ENCODE data around the gene CSRNP3.

Gene CSRNP3

GRCh38 chr2:165571477-165571876, 102.0 kb downstream of the CSRNP3 start:
- Mint-ChIP-seq H3K27ac (no peak overlapping the region), H3K27me3 (ENCODE audit: low read depth, poor library complexity) (no peaks in the 10 kb centered on the region), H3K36me3 (ENCODE audit: low read depth) (no peaks in the 10 kb centered on the region), H3K4me3 (no peak overlapping the region), H3K4me1 (peaks cover 71% of the 10 kb centered on the region), H3K9me3 (no peaks in the 10 kb centered on the region)
- TF ChIP-seq CTCF (IDR thresholded peaks at IDR 0.05): no peak
- no peak for DNase-seq

GRCh38 chr2:165572151-165572550, 102.7 kb downstream of the CSRNP3 start:
- Mint-ChIP-seq H3K27me3 (ENCODE audit: low read depth, poor library complexity) (no peaks in the 10 kb centered on the region), H3K36me3 (ENCODE audit: low read depth) (no peaks in the 10 kb centered on the region), H3K27ac (peak overlapping the region; percentile 96), H3K4me3 (peak overlapping the region; percentile 88), H3K9me3 (no peaks in the 10 kb centered on the region), H3K4me1 (peaks cover 69% of the 10 kb centered on the region)
- no peak for TF ChIP-seq CTCF (IDR thresholded peaks at IDR 0.05)
- peak; percentile 24 for DNase-seq

- H3K9me3 Mint-ChIP-seq: no peaks in the 10 kb centered on the region
- DNase-seq: peak; percentile 80
- peaks cover 64% of the 10 kb centered on the region for H3K4me1 Mint-ChIP-seq
- peaks cover under 1% of the 10 kb centered on the region for H3K36me3 Mint-ChIP-seq (ENCODE audit: low read depth)
- H3K27ac Mint-ChIP-seq: peak overlapping the region; percentile 75
- TF ChIP-seq CTCF (IDR thresholded peaks at IDR 0.05): no peak
- H3K4me3 Mint-ChIP-seq: peak overlapping the region; percentile 88
- no peaks in the 10 kb centered on the region for H3K27me3 Mint-ChIP-seq (ENCODE audit: low read depth, poor library complexity)
Measured at GRCh38 chr2:165573534-165574461, 104.3 kb downstream of the CSRNP3 start.

GRCh38 chr2:165575044-165575615, 105.6 kb downstream of the CSRNP3 start:
- no peak for TF ChIP-seq CTCF (IDR thresholded peaks at IDR 0.05)
- peak overlapping the region; percentile 75 for H3K27ac Mint-ChIP-seq
- peaks cover 61% of the 10 kb centered on the region for H3K4me1 Mint-ChIP-seq
- peaks cover 11% of the 10 kb centered on the region for H3K36me3 Mint-ChIP-seq (ENCODE audit: low read depth)
- H3K27me3 Mint-ChIP-seq (ENCODE audit: low read depth, poor library complexity): no peaks in the 10 kb centered on the region
- no peaks in the 10 kb centered on the region for H3K9me3 Mint-ChIP-seq
- DNase-seq: no peak
- peak overlapping the region; percentile 88 for H3K4me3 Mint-ChIP-seq

GRCh38 chr2:165576409-165577154, 107.1 kb downstream of the CSRNP3 start:
- peaks cover 20% of the 10 kb centered on the region for H3K36me3 Mint-ChIP-seq (ENCODE audit: low read depth)
- no peaks in the 10 kb centered on the region for H3K27me3 Mint-ChIP-seq (ENCODE audit: low read depth, poor library complexity)
- TF ChIP-seq CTCF (IDR thresholded peaks at IDR 0.05): no peak
- H3K9me3 Mint-ChIP-seq: no peaks in the 10 kb centered on the region
- peaks cover 67% of the 10 kb centered on the region for H3K4me1 Mint-ChIP-seq
- H3K27ac Mint-ChIP-seq: peak overlapping the region; percentile 87
- H3K4me3 Mint-ChIP-seq: peak overlapping the region; percentile 82
- no peak for DNase-seq

All from nephron progenitor cell (in vitro differentiated cells).